RWPE2 (cell line): ENCODE measurements around the gene SCGB1C1.
"Not testable (repeated sequence)": the region's sequence is repeated elsewhere in the genome, so short reads cannot be mapped to it uniquely, and the experiment has no call there.

ENCODE experiments used
- ATAC-seq: fragments of 200-7000 bp; cut with Tn5 transposase; 3 replicates; pipeline ENCODE4 v1.9.1; 2021; ENCODE audit warnings: low read depth
- DNase-seq: peaks from one replicate; pipeline ENCODE4 v3.0.0-alpha.2; 2020; ENCODE audit warnings: low spot score
- H3K27ac ChIP-seq: fragments of 450-650 bp; 2 replicates; pipeline ENCODE4 v1.5.1; 2017; ENCODE audit warnings: mild to moderate bottlenecking; ENCODE audit not compliant: poor library complexity, severe bottlenecking
- H3K27me3 ChIP-seq: fragments of 250-450 bp; sonication (Bioruptor Pico); 2 replicates; pipeline ENCODE4 v1.5.1; 2021; ENCODE audit warnings: mild to moderate bottlenecking, moderate library complexity; ENCODE audit not compliant: insufficient read depth, poor library complexity, severe bottlenecking
- H3K36me3 ChIP-seq: fragments of 250-450 bp; sonication (Bioruptor Pico); 2 replicates; pipeline ENCODE4 v1.5.1; 2020; ENCODE audit warnings: low read depth, mild to moderate bottlenecking, moderate library complexity
- H3K4me1 ChIP-seq: fragments of 250-450 bp; sonication (Bioruptor Pico); 2 replicates; pipeline ENCODE4 v1.5.1; 2021; ENCODE audit warnings: mild to moderate bottlenecking, moderate library complexity; ENCODE audit not compliant: insufficient read depth, poor library complexity, severe bottlenecking
- H3K4me3 ChIP-seq: fragments of 250-450 bp; sonication (Bioruptor Pico); 2 replicates; pipeline ENCODE4 v1.5.1; 2021; ENCODE audit warnings: mild to moderate bottlenecking, moderate library complexity; ENCODE audit not compliant: severe bottlenecking
- H3K9me3 ChIP-seq: fragments of 250-450 bp; sonication (Bioruptor Pico); 2 replicates; pipeline ENCODE4 v1.5.1; 2021; ENCODE audit warnings: mild to moderate bottlenecking, moderate library complexity; ENCODE audit not compliant: severe bottlenecking
- CTCF ChIP-seq: fragments of 450-650 bp; IDR thresholded peaks from one replicate; pipeline ENCODE4 v1.5.1; 2017; ENCODE audit warnings: mild to moderate bottlenecking, moderate library complexity; ENCODE audit not compliant: poor library complexity, severe bottlenecking

SCGB1C1 gene

GRCh38 chr11:235180-235579, 42.3 kb downstream of the SCGB1C1 start:
- H3K4me1 ChIP-seq, result peaks cover 11% of the 10 kb centered on the region
- H3K9me3 ChIP-seq, result no peaks in the 10 kb centered on the region
- H3K4me3 ChIP-seq, result peak overlapping the region; percentile 94
- ATAC-seq, result no peak
- no peak for TF ChIP-seq CTCF
- no peak for DNase-seq
- H3K27ac ChIP-seq, result peak overlapping the region; percentile 77
- peaks cover 18% of the 10 kb centered on the region for H3K36me3 ChIP-seq
- no peaks in the 10 kb centered on the region for H3K27me3 ChIP-seq

DNA sequence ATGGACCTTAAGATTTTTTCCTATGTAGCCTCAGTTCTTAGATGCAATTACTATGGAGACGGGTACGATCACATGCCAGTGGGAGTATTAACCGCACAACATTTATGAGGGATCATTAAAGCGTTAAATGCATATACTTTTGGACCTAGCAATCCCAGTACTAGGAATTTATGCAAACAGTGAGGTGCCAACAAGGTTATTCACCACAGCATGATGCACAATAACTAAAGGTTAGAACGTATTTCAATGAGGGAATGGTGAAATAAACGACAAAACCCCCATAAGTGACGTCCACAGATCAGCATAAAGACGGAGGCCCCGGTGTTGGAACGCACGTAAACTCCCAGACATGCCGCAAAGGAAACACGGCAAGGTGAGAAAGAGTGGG, 42.7 kb downstream of the SCGB1C1 start:
- Histone ChIP-seq H3K27me3 (no peaks in the 10 kb centered on the region), H3K4me1 (peaks cover 11% of the 10 kb centered on the region), H3K9me3 (no peaks in the 10 kb centered on the region), H3K4me3 (peak overlapping the region; percentile 94), H3K36me3 (peaks cover 22% of the 10 kb centered on the region), H3K27ac (peak overlapping the region; percentile 77)
- no peak for TF ChIP-seq CTCF
- DNase-seq (no peak), ATAC-seq (peak; percentile 13; the same call in 2 of the 3 replicates)

GRCh38 chr11:235997-236773, 43.3 kb downstream of the SCGB1C1 start, which contains the start of gene SIRT3:
Gene SIRT3, minus strand, starts transcription at chr11:236342. Its CDS starts 14 bp downstream, at chr11:236328.
- peak within 1 kb of the TSS; percentile 77 for H3K27ac ChIP-seq
- no peaks in the 10 kb centered on the region for H3K27me3 ChIP-seq
- peak; percentile 86 for ATAC-seq
- H3K4me3 ChIP-seq, result peak within 1 kb of the TSS; percentile 94
- TF ChIP-seq CTCF, result no peak
- H3K4me1 ChIP-seq, result peaks cover 11% of the 10 kb centered on the region
- H3K9me3 ChIP-seq, result no peaks in the 10 kb centered on the region
- DNase-seq, result peak; percentile 87
- H3K36me3 ChIP-seq, result peaks cover 28% of the 10 kb centered on the region

GRCh38 chr11:236774-237767, 44.2 kb downstream of the SCGB1C1 start, which contains the start of gene PSMD13:
Gene PSMD13, plus strand, starts transcription at chr11:236976. Its CDS starts 74 bp downstream, at chr11:237050.
- H3K4me1 ChIP-seq, result peaks cover 11% of the 10 kb centered on the region
- no peak for TF ChIP-seq CTCF
- no peaks in the 10 kb centered on the region for H3K9me3 ChIP-seq
- DNase-seq (no peak), ATAC-seq (peak; percentile 90)
- peaks cover 34% of the 10 kb centered on the region for H3K36me3 ChIP-seq
- H3K27me3 ChIP-seq, result no peaks in the 10 kb centered on the region
- H3K4me3 ChIP-seq, result peak within 1 kb of the TSS; percentile 94
- H3K27ac ChIP-seq, result peak within 1 kb of the TSS; percentile 77

DNA sequence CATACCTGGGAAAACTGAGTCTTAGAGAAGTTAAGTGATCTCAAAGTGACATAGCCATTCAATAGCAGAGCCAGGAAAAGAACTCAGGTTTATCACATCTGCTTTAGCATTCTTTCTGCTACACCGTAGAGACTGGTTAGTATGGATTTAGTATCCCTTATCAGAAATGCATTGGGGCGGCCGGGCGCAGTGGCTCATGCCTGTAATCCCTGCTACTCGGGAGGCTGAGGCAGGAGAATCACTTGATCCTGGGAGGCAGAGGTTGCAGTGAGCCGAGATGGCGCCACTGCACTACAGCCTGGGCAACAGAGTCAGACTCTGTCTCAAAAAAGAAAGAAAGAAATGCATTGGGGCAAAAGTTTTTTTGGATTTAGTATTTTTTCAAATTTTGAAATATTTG, 45.5 kb downstream of the SCGB1C1 start:
- not testable (repeated sequence) for H3K27me3 ChIP-seq, H3K27ac ChIP-seq, H3K4me3 ChIP-seq, H3K9me3 ChIP-seq, DNase-seq, ATAC-seq
- peaks cover 47% of the 10 kb centered on the region for H3K36me3 ChIP-seq
- peaks cover 11% of the 10 kb centered on the region for H3K4me1 ChIP-seq
